Trophoblast cell (in vitro differentiated cells and primary cell): Measurements from ENCODE around the gene BPIFB3.
"Not testable (repeated sequence)": the region's sequence is repeated elsewhere in the genome, so short reads cannot be mapped to it uniquely, and the experiment has no call there.

Experiments
- DNase-seq, 2 donors: peaks; one replicate each; pipeline ENCODE4 v3.0.0-alpha.2; 2016
- H2AFZ ChIP-seq: 2 replicates; pipeline ENCODE4 v1.6.1; 2013; ENCODE audit warnings: low read length, moderate library complexity, mild to moderate bottlenecking; ENCODE audit not compliant: insufficient read depth, poor library complexity
- H2AK5ac ChIP-seq: 2 replicates; pipeline ENCODE4 v1.6.1; 2013; ENCODE audit warnings: mild to moderate bottlenecking, low read length
- H2BK120ac ChIP-seq: 2 replicates; pipeline ENCODE4 v1.6.1; 2013; ENCODE audit warnings: low read length, mild to moderate bottlenecking, moderate library complexity; ENCODE audit not compliant: insufficient read depth, poor library complexity
- H2BK12ac ChIP-seq: 2 replicates; pipeline ENCODE4 v1.6.1; 2013; ENCODE audit warnings: mild to moderate bottlenecking, low read length, moderate library complexity
- H2BK5ac ChIP-seq: 2 replicates; pipeline ENCODE4 v1.6.1; 2013; ENCODE audit warnings: low read length, low read depth, moderate library complexity, mild to moderate bottlenecking; ENCODE audit not compliant: poor library complexity
- H3K14ac ChIP-seq: 2 replicates; pipeline ENCODE4 v1.6.1; 2013; ENCODE audit warnings: mild to moderate bottlenecking, low read length
- H3K18ac ChIP-seq: 2 replicates; pipeline ENCODE4 v1.6.1; 2013; ENCODE audit warnings: mild to moderate bottlenecking, low read length
- H3K23ac ChIP-seq: 2 replicates; pipeline ENCODE4 v1.6.1; 2013; ENCODE audit warnings: low read length
- H3K27ac ChIP-seq: 2 replicates; pipeline ENCODE4 v1.5.1; 2013; ENCODE audit warnings: low read depth, mild to moderate bottlenecking, inconsistent platforms, low read length, moderate library complexity
- H3K27me3 ChIP-seq: 2 replicates; pipeline ENCODE4 v1.6.1; 2013; ENCODE audit warnings: inconsistent platforms, mild to moderate bottlenecking, low read length, moderate library complexity; ENCODE audit not compliant: insufficient read depth
- H3K36me3 ChIP-seq, 2 experiments: 1 replicate in 1 of 2; 2 replicates in 1 of 2; pipeline ENCODE4 v1.6.1; 2013; ENCODE audit warnings: low read length in 2 of 2, mild to moderate bottlenecking in 2 of 2, moderate library complexity in 1 of 2; ENCODE audit not compliant: insufficient read depth in 2 of 2, control insufficient read depth in 1 of 2
- H3K4ac ChIP-seq: 2 replicates; pipeline ENCODE4 v1.6.1; 2013; ENCODE audit warnings: low read depth, mild to moderate bottlenecking, low read length, moderate library complexity
- H3K4me1 ChIP-seq, 2 experiments: 1 replicate in 1 of 2; 2 replicates in 1 of 2; pipeline ENCODE4 v1.6.1; 2013; ENCODE audit warnings: low read length in 2 of 2, mild to moderate bottlenecking in 2 of 2, moderate library complexity in 1 of 2; ENCODE audit not compliant: insufficient read depth in 2 of 2, control insufficient read depth in 1 of 2
- H3K4me2 ChIP-seq: 2 replicates; pipeline ENCODE4 v1.6.1; 2013; ENCODE audit warnings: inconsistent platforms, mild to moderate bottlenecking, low read length, moderate library complexity
- H3K4me3 ChIP-seq: 2 replicates; pipeline ENCODE4 v1.5.1; 2013; ENCODE audit warnings: mild to moderate bottlenecking, low read depth, low read length, inconsistent platforms
- H3K79me1 ChIP-seq: one replicate; pipeline ENCODE4 v1.6.1; 2013; ENCODE audit warnings: low read length
- H3K79me2 ChIP-seq: 2 replicates; pipeline ENCODE4 v1.6.1; 2013; ENCODE audit warnings: low read length, mild to moderate bottlenecking; ENCODE audit not compliant: control insufficient read depth, insufficient read depth, poor library complexity
- H3K9ac ChIP-seq: 2 replicates; pipeline ENCODE4 v1.6.1; 2013; ENCODE audit warnings: mild to moderate bottlenecking, low read length
- H3K9me3 ChIP-seq: 2 replicates; pipeline ENCODE4 v1.6.1; 2013; ENCODE audit warnings: low read depth, mild to moderate bottlenecking, control low read depth, inconsistent platforms, low read length; ENCODE audit not compliant: insufficient read depth
- H4K12ac ChIP-seq: 2 replicates; pipeline ENCODE4 v1.6.1; 2013; ENCODE audit warnings: low read depth, mild to moderate bottlenecking, low read length, moderate library complexity
- H4K8ac ChIP-seq: 2 replicates; pipeline ENCODE4 v1.6.1; 2013; ENCODE audit warnings: low read depth, mild to moderate bottlenecking, low read length, moderate library complexity
- H4K91ac ChIP-seq: one replicate; pipeline ENCODE4 v1.6.1; 2013; ENCODE audit warnings: low read depth, mild to moderate bottlenecking, low read length, moderate library complexity
- WGBS: extraction: QIAGEN DNeasy Blood & Tissue Kit; methylation state at CpG from one replicate; pipeline ENCODE4 v1.1.7; 2013; ENCODE audit warnings: missing lambda C conversion rate; ENCODE audit not compliant: insufficient read length, insufficient coverage; ENCODE audit errors: extremely low coverage; 5-methylcytosine and 5-hydroxymethylcytosine counted together

Gene BPIFB3

DNA sequence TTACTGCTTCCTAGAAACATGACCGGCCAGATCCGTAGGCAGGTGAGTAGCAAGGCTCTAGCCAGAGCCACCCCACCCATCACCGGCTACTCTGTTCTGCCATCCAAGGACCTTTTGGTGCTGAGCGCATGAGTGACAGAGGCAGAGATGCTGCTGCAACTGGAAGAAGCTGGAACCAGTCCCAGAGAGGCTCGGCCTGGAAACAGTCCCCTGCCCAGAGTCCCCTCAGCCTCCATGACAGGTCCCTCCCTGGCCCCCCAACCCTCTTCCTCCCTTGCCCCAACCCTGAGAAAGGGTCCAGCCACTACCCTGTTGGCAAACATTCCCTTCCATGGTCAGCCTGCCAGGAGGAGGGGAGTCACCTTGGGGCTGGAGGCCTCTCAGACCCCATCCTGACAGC lies 57.6 kb downstream of the BPIFB3 start:
- Histone ChIP-seq H3K4me1 (no peaks in the 10 kb centered on the region), H3K4me3 (no peak overlapping the region), H2BK120ac (no peak overlapping the region), H4K8ac (no peak overlapping the region), H2AFZ (no peak overlapping the region), H2BK5ac (no peak overlapping the region), H3K4ac (no peak overlapping the region), H3K9me3 (peaks cover 10% of the 10 kb centered on the region), H3K23ac (no peak overlapping the region), H3K36me3 (no peaks in the 10 kb centered on the region), H3K4me2 (no peak overlapping the region), H3K9ac (no peak overlapping the region), H3K27me3 (no peaks in the 10 kb centered on the region), H3K27ac (no peak overlapping the region), H4K12ac (no peak overlapping the region), H2AK5ac (no peak overlapping the region), H3K14ac (no peak overlapping the region), H3K18ac (no peak overlapping the region), H4K91ac (no peak overlapping the region), H2BK12ac (no peak overlapping the region), H3K79me1 (no peaks in the 10 kb centered on the region), H3K79me2 (no peaks in the 10 kb centered on the region)
- no CpG with 5 or more reads among the region's 5 CpGs for whole genome bisulfite sequencing
- no peak for DNase-seq

DNA sequence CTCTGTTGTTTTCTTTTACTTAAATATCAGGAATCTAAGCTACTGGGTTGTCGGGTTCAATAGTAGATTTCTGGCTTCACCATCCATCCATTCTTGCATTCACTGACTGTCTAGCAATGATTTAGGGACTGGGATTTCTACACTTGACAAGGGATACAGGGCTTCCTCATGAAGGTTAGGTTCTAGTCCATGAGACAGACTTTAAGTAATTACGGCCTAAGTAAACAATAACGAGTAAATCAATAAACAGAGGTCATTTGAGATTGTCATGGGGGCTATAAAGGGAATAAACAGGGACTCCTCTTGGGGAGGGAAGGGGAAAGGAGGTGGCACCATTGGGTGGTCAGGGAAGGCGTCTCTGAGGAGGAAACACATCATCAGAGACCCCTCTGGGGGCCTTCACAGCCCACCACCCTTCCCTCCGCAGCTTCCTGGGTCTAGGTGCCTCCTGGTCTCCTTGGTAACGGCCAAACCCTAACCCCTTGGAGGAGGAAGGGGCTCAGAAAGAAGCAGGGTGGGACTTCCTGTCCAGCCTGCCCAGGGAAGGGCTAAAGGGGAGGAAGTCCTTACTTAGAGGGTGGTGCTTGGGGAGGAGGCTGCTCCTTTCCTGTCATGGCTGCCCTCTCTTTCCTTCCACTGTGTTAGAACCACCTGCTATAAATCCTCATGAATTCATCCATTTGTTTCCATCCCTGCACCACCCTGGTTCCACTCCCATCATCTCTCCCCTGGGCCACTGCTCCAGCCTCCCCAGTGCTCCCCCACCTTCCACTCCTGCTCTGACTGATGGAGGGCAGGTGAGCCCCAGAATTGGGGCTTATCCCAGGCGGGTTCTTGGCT lies 59.1 kb downstream of the BPIFB3 start:
- no peak overlapping the region for H3K4ac ChIP-seq
- no peak overlapping the region for H2BK120ac ChIP-seq
- no peak overlapping the region for H3K14ac ChIP-seq
- H3K36me3 ChIP-seq, result no peaks in the 10 kb centered on the region
- no peak overlapping the region for H2AFZ ChIP-seq
- H4K91ac ChIP-seq, result no peak overlapping the region
- DNase-seq, result no peak
- H3K23ac ChIP-seq, result no peak overlapping the region
- no peaks in the 10 kb centered on the region for H3K79me1 ChIP-seq
- no peak overlapping the region for H3K27ac ChIP-seq
- no peaks in the 10 kb centered on the region for H3K79me2 ChIP-seq
- no peak overlapping the region for H3K9ac ChIP-seq
- H3K4me3 ChIP-seq, result peak overlapping the region; percentile 18
- WGBS, result no CpG with 5 or more reads among the region's 7 CpGs
- no peak overlapping the region for H4K12ac ChIP-seq
- H2AK5ac ChIP-seq, result no peak overlapping the region
- H3K27me3 ChIP-seq, result no peaks in the 10 kb centered on the region
- no peak overlapping the region for H3K4me2 ChIP-seq
- peaks cover 10% of the 10 kb centered on the region for H3K9me3 ChIP-seq
- no peak overlapping the region for H4K8ac ChIP-seq
- H3K4me1 ChIP-seq, result no peaks in the 10 kb centered on the region
- H2BK5ac ChIP-seq, result no peak overlapping the region
- no peak overlapping the region for H2BK12ac ChIP-seq
- no peak overlapping the region for H3K18ac ChIP-seq

GRCh38 chr20:33113387-33113908 lies 59.7 kb downstream of the BPIFB3 start:
- no peaks in the 10 kb centered on the region for H3K4me1 ChIP-seq
- no peak overlapping the region for H2AK5ac ChIP-seq
- H3K9ac ChIP-seq, result no peak overlapping the region
- H2BK120ac ChIP-seq, result no peak overlapping the region
- H3K27ac ChIP-seq, result no peak overlapping the region
- no peaks in the 10 kb centered on the region for H3K36me3 ChIP-seq
- DNase-seq, result no peak
- no peak overlapping the region for H3K4me3 ChIP-seq
- H3K18ac ChIP-seq, result no peak overlapping the region
- H3K79me1 ChIP-seq, result no peaks in the 10 kb centered on the region
- H4K8ac ChIP-seq, result no peak overlapping the region
- H3K79me2 ChIP-seq, result no peaks in the 10 kb centered on the region
- H2AFZ ChIP-seq, result no peak overlapping the region
- no peak overlapping the region for H2BK12ac ChIP-seq
- H4K12ac ChIP-seq, result no peak overlapping the region
- peaks cover 12% of the 10 kb centered on the region for H3K9me3 ChIP-seq
- WGBS, result no CpG with 5 or more reads among the region's 6 CpGs
- H4K91ac ChIP-seq, result no peak overlapping the region
- no peak overlapping the region for H3K23ac ChIP-seq
- no peak overlapping the region for H3K14ac ChIP-seq
- no peaks in the 10 kb centered on the region for H3K27me3 ChIP-seq
- H3K4me2 ChIP-seq, result no peak overlapping the region
- no peak overlapping the region for H3K4ac ChIP-seq
- H2BK5ac ChIP-seq, result no peak overlapping the region

GRCh38 chr20:33115501-33115900 lies 61.8 kb downstream of the BPIFB3 start:
- WGBS, result no CpG with 5 or more reads among the region's 34 CpGs
- H3K79me1 ChIP-seq, H3K4me1 ChIP-seq, H3K23ac ChIP-seq, H4K91ac ChIP-seq, H2BK5ac ChIP-seq, H3K18ac ChIP-seq, H3K4me3 ChIP-seq, H3K4ac ChIP-seq, H3K9ac ChIP-seq, H3K27me3 ChIP-seq, H3K79me2 ChIP-seq, H2BK120ac ChIP-seq, H3K36me3 ChIP-seq, H4K12ac ChIP-seq, H4K8ac ChIP-seq, H2AK5ac ChIP-seq, DNase-seq, H3K27ac ChIP-seq, H2AFZ ChIP-seq, H3K14ac ChIP-seq, H2BK12ac ChIP-seq, H3K4me2 ChIP-seq: not testable (repeated sequence)
- H3K9me3 ChIP-seq, result peaks cover 12% of the 10 kb centered on the region
